Measurements from ENCODE around the gene OLFM4.

- TF ChIP-seq, protein P1, sequence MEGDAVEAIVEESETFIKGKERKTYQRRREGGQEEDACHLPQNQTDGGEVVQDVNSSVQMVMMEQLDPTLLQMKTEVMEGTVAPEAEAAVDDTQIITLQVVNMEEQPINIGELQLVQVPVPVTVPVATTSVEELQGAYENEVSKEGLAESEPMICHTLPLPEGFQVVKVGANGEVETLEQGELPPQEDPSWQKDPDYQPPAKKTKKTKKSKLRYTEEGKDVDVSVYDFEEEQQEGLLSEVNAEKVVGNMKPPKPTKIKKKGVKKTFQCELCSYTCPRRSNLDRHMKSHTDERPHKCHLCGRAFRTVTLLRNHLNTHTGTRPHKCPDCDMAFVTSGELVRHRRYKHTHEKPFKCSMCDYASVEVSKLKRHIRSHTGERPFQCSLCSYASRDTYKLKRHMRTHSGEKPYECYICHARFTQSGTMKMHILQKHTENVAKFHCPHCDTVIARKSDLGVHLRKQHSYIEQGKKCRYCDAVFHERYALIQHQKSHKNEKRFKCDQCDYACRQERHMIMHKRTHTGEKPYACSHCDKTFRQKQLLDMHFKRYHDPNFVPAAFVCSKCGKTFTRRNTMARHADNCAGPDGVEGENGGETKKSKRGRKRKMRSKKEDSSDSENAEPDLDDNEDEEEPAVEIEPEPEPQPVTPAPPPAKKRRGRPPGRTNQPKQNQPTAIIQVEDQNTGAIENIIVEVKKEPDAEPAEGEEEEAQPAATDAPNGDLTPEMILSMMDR (IDR thresholded peaks at IDR 0.05), result no peak
- no peak for TF ChIP-seq POLR2A (IDR thresholded peaks at IDR 0.05)
Observed at GRCh38 chr13:52994865-52995264, 33.7 kb upstream of the OLFM4 start.
